ENCODE results near the gene LRRN2. TPM values are rescaled to one million over a fixed set of nuclear protein-coding genes. Genes with fewer than 3 reads are reported as not detected.

LRRN2 gene
- polyA plus RNA-seq, 6 donors from 2014 or later = 0.11 to 0.25 TPM; not detected in 4

- Mint-ChIP-seq H3K36me3 (no peaks in the 10 kb centered on the region), H3K9me3 (no peaks in the 10 kb centered on the region), H3K27me3 (peaks cover 10 to 17% (median 16%) of the 10 kb centered on the region in 3 donors), H3K4me1 (no peaks in the 10 kb centered on the region), H3K4me3 (no peak overlapping the region), H3K27ac (no peak overlapping the region)
- no peak for ATAC-seq (ENCODE audit: low read depth in 2 of 2)
- DNase-seq = no peak
Observed at GRCh38 chr1:204723131-204723787, 37.7 kb upstream of the LRRN2 start.

- ATAC-seq (ENCODE audit: low read depth in 2 of 2) (no peak), DNase-seq (no peak)
- Mint-ChIP-seq H3K27me3 (peaks cover 8 to 10% (median 10%) of the 10 kb centered on the region in 3 donors), H3K4me1 (no peaks in the 10 kb centered on the region), H3K9me3 (no peaks in the 10 kb centered on the region), H3K27ac (peak overlapping the region in 1 of 6 donors; percentile 29), H3K36me3 (no peaks in the 10 kb centered on the region), H3K4me3 (no peak overlapping the region)
Observed at GRCh38 chr1:204721373-204722055, 36.0 kb upstream of the LRRN2 start.

GRCh38 chr1:204716660-204717059, 31.1 kb upstream of the LRRN2 start:
- DNase-seq (no peak), ATAC-seq (ENCODE audit: low read depth in 2 of 2) (no peak)
- Mint-ChIP-seq H3K36me3 (no peaks in the 10 kb centered on the region), H3K9me3 (no peaks in the 10 kb centered on the region), H3K27me3 (peaks cover 9 to 16% (median 15%) of the 10 kb centered on the region in 3 donors), H3K4me1 (peaks cover 17 to 25% (median 21%) of the 10 kb centered on the region in 3 donors), H3K4me3 (no peak overlapping the region), H3K27ac (peak overlapping the region in 3 of 6 donors; percentile 48 to 82 (median 56))

GRCh38 chr1:204714861-204715511, 29.4 kb upstream of the LRRN2 start:
- Mint-ChIP-seq H3K9me3 (no peaks in the 10 kb centered on the region), H3K4me3 (peak overlapping the region in 6 of 8 donors; percentile 6 to 66 (median 42)), H3K4me1 (peaks cover 17 to 25% (median 21%) of the 10 kb centered on the region in 3 donors), H3K27me3 (peaks cover 19 to 32% (median 28%) of the 10 kb centered on the region in 3 donors), H3K36me3 (no peaks in the 10 kb centered on the region), H3K27ac (peak overlapping the region in 2 of 6 donors; percentile 41 to 44)
- no peak for DNase-seq
- ATAC-seq (ENCODE audit: low read depth in 2 of 2) = no peak

GRCh38 chr1:204714194-204714860, 28.8 kb upstream of the LRRN2 start:
- peaks cover 17 to 25% (median 21%) of the 10 kb centered on the region in 3 donors for H3K4me1 Mint-ChIP-seq
- H3K27me3 Mint-ChIP-seq = peaks cover 19 to 32% (median 28%) of the 10 kb centered on the region in 3 donors
- ATAC-seq (ENCODE audit: low read depth in 2 of 2) (no peak), DNase-seq (no peak)
- H3K36me3 Mint-ChIP-seq = no peaks in the 10 kb centered on the region
- peak overlapping the region in 2 of 8 donors; percentile 13 to 52 for H3K4me3 Mint-ChIP-seq
- H3K27ac Mint-ChIP-seq = no peak overlapping the region
- H3K9me3 Mint-ChIP-seq = no peaks in the 10 kb centered on the region

- DNase-seq (no peak), ATAC-seq (ENCODE audit: low read depth in 2 of 2) (no peak)
- Mint-ChIP-seq H3K27me3 (peaks cover 26 to 34% (median 32%) of the 10 kb centered on the region in 3 donors), H3K4me1 (peaks cover 17 to 25% (median 21%) of the 10 kb centered on the region in 3 donors), H3K4me3 (no peak overlapping the region), H3K27ac (no peak overlapping the region), H3K36me3 (no peaks in the 10 kb centered on the region), H3K9me3 (no peaks in the 10 kb centered on the region)
Observed at GRCh38 chr1:204713541-204713940, 28.0 kb upstream of the LRRN2 start.

GRCh38 chr1:204712708-204713430, 27.3 kb upstream of the LRRN2 start:
- H3K27me3 Mint-ChIP-seq = peaks cover 32 to 36% (median 33%) of the 10 kb centered on the region in 3 donors
- H3K4me3 Mint-ChIP-seq = no peak overlapping the region
- no peaks in the 10 kb centered on the region for H3K9me3 Mint-ChIP-seq
- H3K4me1 Mint-ChIP-seq = peaks cover 17 to 25% (median 21%) of the 10 kb centered on the region in 3 donors
- DNase-seq = no peak
- no peak for ATAC-seq (ENCODE audit: low read depth in 2 of 2)
- no peaks in the 10 kb centered on the region for H3K36me3 Mint-ChIP-seq
- peak overlapping the region in 1 of 6 donors; percentile 56 for H3K27ac Mint-ChIP-seq

- Mint-ChIP-seq H3K27ac (peak overlapping the region in 1 of 6 donors; percentile 20), H3K4me3 (no peak overlapping the region), H3K27me3 (peaks cover 32 to 37% (median 36%) of the 10 kb centered on the region in 3 donors), H3K9me3 (no peaks in the 10 kb centered on the region), H3K4me1 (peaks cover 17 to 25% (median 21%) of the 10 kb centered on the region in 3 donors), H3K36me3 (no peaks in the 10 kb centered on the region)
- ATAC-seq (ENCODE audit: low read depth in 2 of 2) (no peak), DNase-seq (no peak)
Observed at GRCh38 chr1:204711947-204712701, 26.6 kb upstream of the LRRN2 start.

GRCh38 chr1:204711103-204711946, 25.8 kb upstream of the LRRN2 start:
- no peaks in the 10 kb centered on the region for H3K36me3 Mint-ChIP-seq

GRCh38 chr1:204709960-204710912, 24.7 kb upstream of the LRRN2 start:
- peaks cover 15 to 24% (median 21%) of the 10 kb centered on the region in 3 donors for H3K4me1 Mint-ChIP-seq
- no peak overlapping the region for H3K27ac Mint-ChIP-seq
- no peaks in the 10 kb centered on the region for H3K36me3 Mint-ChIP-seq
- ATAC-seq (ENCODE audit: low read depth in 2 of 2) (no peak), DNase-seq (no peak)
- H3K27me3 Mint-ChIP-seq = peaks cover 36 to 49% (median 37%) of the 10 kb centered on the region in 3 donors
- no peak overlapping the region for H3K4me3 Mint-ChIP-seq
- no peaks in the 10 kb centered on the region for H3K9me3 Mint-ChIP-seq

More at GRCh38 chr1:204711103-204711946, 25.8 kb upstream of the LRRN2 start:
- H3K4me3 Mint-ChIP-seq = no peak overlapping the region
- peaks cover 18 to 25% (median 21%) of the 10 kb centered on the region in 3 donors for H3K4me1 Mint-ChIP-seq
- no peak overlapping the region for H3K27ac Mint-ChIP-seq
- H3K9me3 Mint-ChIP-seq = no peaks in the 10 kb centered on the region
- ATAC-seq (ENCODE audit: low read depth in 2 of 2) = no peak
- H3K27me3 Mint-ChIP-seq = peaks cover 32 to 42% (median 36%) of the 10 kb centered on the region in 3 donors
- no peak for DNase-seq

- Mint-ChIP-seq H3K27me3 (peaks cover 36 to 49% (median 42%) of the 10 kb centered on the region in 3 donors), H3K27ac (no peak overlapping the region), H3K4me3 (no peak overlapping the region), H3K9me3 (no peaks in the 10 kb centered on the region), H3K36me3 (no peaks in the 10 kb centered on the region), H3K4me1 (peaks cover 3 to 12% (median 10%) of the 10 kb centered on the region in 3 donors)
- no peak for DNase-seq
- no peak for ATAC-seq (ENCODE audit: low read depth in 2 of 2)
Observed at GRCh38 chr1:204709021-204709420, 23.5 kb upstream of the LRRN2 start.
